Fibroblast of villous mesenchyme (primary cell): ENCODE data around the gene NR3C2. TPM values are rescaled to one million over a fixed set of nuclear protein-coding genes. Genes with fewer than 3 reads are reported as not detected.

Source experiments
- DNase-seq: peaks from one replicate; pipeline ENCODE4 v3.0.0-alpha.2; 2010; ENCODE audit warnings: low read depth
- H3K4me3 ChIP-seq: 2 replicates; pipeline ENCODE4 v1.5.1; 2011; ENCODE audit warnings: low read depth, mild to moderate bottlenecking, low read length
- CTCF ChIP-seq: IDR thresholded peaks from 2 replicates; pipeline ENCODE4 v1.5.1; 2012; ENCODE audit warnings: low read depth, mild to moderate bottlenecking, low read length; ENCODE audit not compliant: insufficient read depth
- total RNA-seq: library from RNA; depleted of rRNA; stranded (reverse); fragments of >200 nt; gene quantifications from 2 replicates; pipeline ENCODE4 v1.2.3, GENCODE V29; 2012

Gene NR3C2
- total RNA-seq, 1 donor: under 0.01 TPM

GRCh38 chr4:148444296-148445070, 2.3 kb upstream of the NR3C2 start:
- no peak for TF ChIP-seq CTCF
- DNase-seq: no peak
- peak overlapping the region; percentile 48 for H3K4me3 ChIP-seq

- no peak for TF ChIP-seq CTCF
- DNase-seq: no peak
- peak overlapping the region; percentile 76 for H3K4me3 ChIP-seq
Measured at GRCh38 chr4:148443512-148444295, 1.5 kb upstream of the NR3C2 start.

- DNase-seq: no peak
- peak overlapping the region; percentile 76 for H3K4me3 ChIP-seq
- no peak for TF ChIP-seq CTCF
Measured at GRCh38 chr4:148442832-148443511, 758 bp upstream of the NR3C2 start.

- peak overlapping the region; percentile 76 for H3K4me3 ChIP-seq
- DNase-seq: no peak
- no peak for TF ChIP-seq CTCF
Measured at GRCh38 chr4:148441624-148441985, 609 bp downstream of the NR3C2 start.

- TF ChIP-seq CTCF: no peak
- DNase-seq: no peak
- no peak overlapping the region for H3K4me3 ChIP-seq
Measured at GRCh38 chr4:148438047-148438446, 4.2 kb downstream of the NR3C2 start.

- DNase-seq: no peak
- no peak for TF ChIP-seq CTCF
- no peak overlapping the region for H3K4me3 ChIP-seq
Measured at GRCh38 chr4:148437439-148437838, 4.8 kb downstream of the NR3C2 start.
